GM12872 (cell line): ENCODE measurements around the gene CABLES1.
A peak's percentile ranks its signal among the peaks of the same experiment; 100 is the strongest.

Experiments
- TF ChIP-seq, protein P1 (sequence below): IDR thresholded peaks from 3 replicates; pipeline ENCODE4 v1.5.1; 2011; ENCODE audit warnings: low read depth, mild to moderate bottlenecking, low read length, moderate library complexity; ENCODE audit not compliant: insufficient read depth

CABLES1 gene

GRCh38 chr18:23122334-23123229 lies 12.7 kb upstream of the CABLES1 start:
- TF ChIP-seq, protein P1, sequence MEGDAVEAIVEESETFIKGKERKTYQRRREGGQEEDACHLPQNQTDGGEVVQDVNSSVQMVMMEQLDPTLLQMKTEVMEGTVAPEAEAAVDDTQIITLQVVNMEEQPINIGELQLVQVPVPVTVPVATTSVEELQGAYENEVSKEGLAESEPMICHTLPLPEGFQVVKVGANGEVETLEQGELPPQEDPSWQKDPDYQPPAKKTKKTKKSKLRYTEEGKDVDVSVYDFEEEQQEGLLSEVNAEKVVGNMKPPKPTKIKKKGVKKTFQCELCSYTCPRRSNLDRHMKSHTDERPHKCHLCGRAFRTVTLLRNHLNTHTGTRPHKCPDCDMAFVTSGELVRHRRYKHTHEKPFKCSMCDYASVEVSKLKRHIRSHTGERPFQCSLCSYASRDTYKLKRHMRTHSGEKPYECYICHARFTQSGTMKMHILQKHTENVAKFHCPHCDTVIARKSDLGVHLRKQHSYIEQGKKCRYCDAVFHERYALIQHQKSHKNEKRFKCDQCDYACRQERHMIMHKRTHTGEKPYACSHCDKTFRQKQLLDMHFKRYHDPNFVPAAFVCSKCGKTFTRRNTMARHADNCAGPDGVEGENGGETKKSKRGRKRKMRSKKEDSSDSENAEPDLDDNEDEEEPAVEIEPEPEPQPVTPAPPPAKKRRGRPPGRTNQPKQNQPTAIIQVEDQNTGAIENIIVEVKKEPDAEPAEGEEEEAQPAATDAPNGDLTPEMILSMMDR, result no peak

- TF ChIP-seq, protein P1, result no peak
Observed at GRCh38 chr18:23126376-23127056, 8.8 kb upstream of the CABLES1 start.

GRCh38 chr18:23127090-23127489 lies 8.2 kb upstream of the CABLES1 start:
- TF ChIP-seq, protein P1, result no peak

DNA sequence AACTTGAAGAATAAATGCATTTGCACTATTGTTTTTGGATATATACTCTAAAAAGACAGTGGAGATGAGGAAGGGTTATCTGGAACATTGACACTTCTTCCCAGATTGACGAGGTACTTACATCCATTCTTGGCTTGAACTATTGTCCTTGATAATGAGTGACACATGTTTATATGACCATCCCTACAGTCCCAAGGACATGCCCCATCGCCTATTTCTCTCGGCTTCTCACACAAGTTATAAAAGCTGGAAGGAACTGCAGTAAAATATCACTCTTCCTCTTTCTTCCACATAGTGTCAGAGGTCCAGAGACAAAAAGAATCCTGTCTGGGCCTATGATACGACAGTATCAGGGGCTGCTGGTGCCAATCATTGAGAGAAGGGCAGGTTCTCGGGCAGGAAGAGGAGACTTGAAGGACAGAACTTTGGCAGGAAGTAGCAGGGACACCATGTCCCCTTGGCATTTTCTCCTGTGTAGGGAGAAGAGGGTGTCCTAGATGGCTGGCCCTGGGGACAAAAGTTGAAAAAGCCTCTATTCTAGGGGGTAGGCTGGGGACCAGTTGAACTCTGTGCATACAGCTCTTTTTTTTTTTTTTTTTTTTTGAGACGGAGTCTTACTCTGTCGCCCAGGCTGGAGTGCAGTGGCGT lies 5.8 kb upstream of the CABLES1 start:
- TF ChIP-seq, protein P1, result no peak

- TF ChIP-seq, protein P1, result peak; percentile 70; the same call in 2 of the 3 replicates
Observed at GRCh38 chr18:23131693-23132319, 3.5 kb upstream of the CABLES1 start.

- TF ChIP-seq, protein P1, result no peak
Observed at GRCh38 chr18:23133860-23134779, 1.2 kb upstream of the CABLES1 start.
